ENCODE measurements around the gene UAP1L1.
A peak's percentile ranks its signal among the peaks of the same experiment; 100 is the strongest.

Gene UAP1L1

DNA sequence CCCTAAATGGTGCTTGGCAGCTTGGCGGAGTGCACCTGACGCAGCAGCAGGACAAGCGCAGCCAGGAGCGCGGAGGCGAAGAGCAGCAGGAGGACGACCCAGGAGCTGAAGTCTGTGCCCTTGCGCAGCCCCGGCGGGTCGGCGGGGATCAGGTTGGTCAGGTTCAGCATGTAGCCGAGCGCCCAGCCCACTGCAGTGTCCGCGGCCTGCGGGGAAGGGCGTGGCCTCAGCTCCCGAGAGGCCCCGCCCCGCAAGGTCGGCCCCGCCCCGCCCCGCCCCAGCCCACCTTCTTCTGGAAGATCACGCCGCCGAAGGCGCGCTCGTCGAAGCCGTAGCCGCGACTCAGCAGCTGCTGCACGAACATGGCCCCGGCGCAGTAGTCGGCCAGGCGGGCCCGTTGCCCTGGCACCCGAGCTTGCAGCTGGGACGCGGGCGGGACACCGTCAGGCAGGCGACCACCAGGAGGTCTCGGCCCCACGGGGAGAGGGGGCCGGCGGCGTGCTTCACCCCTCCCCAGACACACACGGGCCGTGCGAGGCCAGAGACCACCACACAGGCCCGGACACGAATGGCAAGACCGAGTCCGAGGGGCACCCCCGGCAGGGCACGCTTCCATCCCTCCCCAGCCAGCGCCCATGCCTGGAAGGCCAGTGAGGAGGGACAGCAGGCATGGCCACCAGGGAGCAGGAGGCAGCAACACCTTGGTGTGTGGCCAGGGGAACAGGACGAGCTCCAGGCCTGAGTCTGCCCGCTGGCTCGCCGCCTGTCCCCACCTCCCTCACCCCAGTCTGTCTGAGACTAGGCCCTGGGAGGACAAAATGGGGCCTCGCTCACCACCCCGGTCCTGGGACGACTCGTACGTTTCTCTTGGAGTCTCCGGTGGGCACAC is 28.4 kb upstream of the UAP1L1 start:
- TF ChIP-seq, protein P1, sequence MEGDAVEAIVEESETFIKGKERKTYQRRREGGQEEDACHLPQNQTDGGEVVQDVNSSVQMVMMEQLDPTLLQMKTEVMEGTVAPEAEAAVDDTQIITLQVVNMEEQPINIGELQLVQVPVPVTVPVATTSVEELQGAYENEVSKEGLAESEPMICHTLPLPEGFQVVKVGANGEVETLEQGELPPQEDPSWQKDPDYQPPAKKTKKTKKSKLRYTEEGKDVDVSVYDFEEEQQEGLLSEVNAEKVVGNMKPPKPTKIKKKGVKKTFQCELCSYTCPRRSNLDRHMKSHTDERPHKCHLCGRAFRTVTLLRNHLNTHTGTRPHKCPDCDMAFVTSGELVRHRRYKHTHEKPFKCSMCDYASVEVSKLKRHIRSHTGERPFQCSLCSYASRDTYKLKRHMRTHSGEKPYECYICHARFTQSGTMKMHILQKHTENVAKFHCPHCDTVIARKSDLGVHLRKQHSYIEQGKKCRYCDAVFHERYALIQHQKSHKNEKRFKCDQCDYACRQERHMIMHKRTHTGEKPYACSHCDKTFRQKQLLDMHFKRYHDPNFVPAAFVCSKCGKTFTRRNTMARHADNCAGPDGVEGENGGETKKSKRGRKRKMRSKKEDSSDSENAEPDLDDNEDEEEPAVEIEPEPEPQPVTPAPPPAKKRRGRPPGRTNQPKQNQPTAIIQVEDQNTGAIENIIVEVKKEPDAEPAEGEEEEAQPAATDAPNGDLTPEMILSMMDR (conservative IDR thresholded peaks at IDR 0.05; ENCODE audit: low read depth, low read length): no peak
- no peak overlapping the region for H3K27ac ChIP-seq
- no peaks in the 10 kb centered on the region for H3K4me1 ChIP-seq (ENCODE audit: low read depth, poor library complexity, severe bottlenecking)
- H3K36me3 ChIP-seq (ENCODE audit: insufficient read depth): no peaks in the 10 kb centered on the region
- no peak overlapping the region for H3K9ac ChIP-seq
- no peaks in the 10 kb centered on the region for H3K79me2 ChIP-seq (ENCODE audit: insufficient read depth, low read depth)
- no peak overlapping the region for H3K4me3 ChIP-seq (IDR thresholded peaks at IDR 0.05; ENCODE audit: insufficient read depth, low read depth, low read length)
- no peak overlapping the region for H3K4me2 ChIP-seq
- no peak overlapping the region for H2AFZ ChIP-seq (ENCODE audit: low read depth)
- peaks cover 83% of the 10 kb centered on the region for H3K27me3 ChIP-seq (ENCODE audit: insufficient read depth, low read depth)
- H4K20me1 ChIP-seq (ENCODE audit: insufficient read depth): no peaks in the 10 kb centered on the region

DNA sequence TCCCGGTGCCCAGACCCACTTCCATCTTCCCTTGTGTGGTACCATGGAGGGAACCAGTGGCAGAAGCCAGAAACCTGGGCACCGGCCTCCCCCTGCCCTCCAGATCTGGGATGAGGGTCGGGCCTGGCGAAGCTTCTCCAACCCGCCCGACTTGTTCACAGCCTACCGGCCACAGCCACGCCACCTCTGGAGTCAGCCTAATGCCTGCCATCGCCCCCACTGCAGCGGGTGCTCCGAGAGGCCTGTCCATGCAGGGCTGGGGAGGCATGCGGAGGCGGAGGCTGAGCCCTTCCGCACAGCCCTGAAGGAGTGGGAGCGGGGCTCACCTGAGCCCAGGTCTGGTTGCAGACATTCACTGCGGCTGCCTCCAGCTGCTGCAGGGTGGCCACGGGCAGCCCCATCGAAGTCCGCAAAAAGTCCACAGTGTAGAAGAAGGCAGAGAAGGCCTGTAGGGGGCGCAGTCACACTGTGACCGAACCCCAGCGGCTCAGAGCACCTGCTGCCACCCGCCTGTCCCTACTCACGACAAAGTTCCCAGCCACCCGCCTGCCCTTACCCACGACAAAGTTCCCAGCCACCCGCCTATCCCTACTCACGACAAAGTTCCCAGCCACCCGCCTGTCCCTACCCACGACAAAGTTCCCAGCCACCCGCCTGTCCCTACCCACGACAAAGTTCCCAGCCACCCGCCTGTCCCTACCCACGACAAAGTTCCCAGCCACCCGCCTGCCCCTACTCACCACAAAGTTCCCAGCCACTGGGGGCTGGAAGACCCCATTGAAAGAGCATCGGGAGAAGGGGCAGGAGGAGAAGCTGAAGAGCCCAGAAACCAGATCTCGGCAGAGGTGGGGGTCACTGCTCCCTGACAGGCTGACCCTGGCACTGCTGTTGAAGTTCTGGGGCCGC is 27.5 kb upstream of the UAP1L1 start:
- TF ChIP-seq, protein P1 (conservative IDR thresholded peaks at IDR 0.05; ENCODE audit: low read depth, low read length): 0 out of 2 replicates have a peak, but pooled peaks have one; percentile 17
- Histone ChIP-seq H3K4me3 (IDR thresholded peaks at IDR 0.05; ENCODE audit: insufficient read depth, low read depth, low read length) (no peak overlapping the region), H3K36me3 (ENCODE audit: insufficient read depth) (no peaks in the 10 kb centered on the region), H3K4me1 (ENCODE audit: low read depth, poor library complexity, severe bottlenecking) (no peaks in the 10 kb centered on the region), H3K27ac (no peak overlapping the region), H3K27me3 (ENCODE audit: insufficient read depth, low read depth) (peaks cover 84% of the 10 kb centered on the region), H4K20me1 (ENCODE audit: insufficient read depth) (no peaks in the 10 kb centered on the region), H3K9ac (no peak overlapping the region), H3K4me2 (no peak overlapping the region), H3K79me2 (ENCODE audit: insufficient read depth, low read depth) (no peaks in the 10 kb centered on the region), H2AFZ (ENCODE audit: low read depth) (no peak overlapping the region)

DNA sequence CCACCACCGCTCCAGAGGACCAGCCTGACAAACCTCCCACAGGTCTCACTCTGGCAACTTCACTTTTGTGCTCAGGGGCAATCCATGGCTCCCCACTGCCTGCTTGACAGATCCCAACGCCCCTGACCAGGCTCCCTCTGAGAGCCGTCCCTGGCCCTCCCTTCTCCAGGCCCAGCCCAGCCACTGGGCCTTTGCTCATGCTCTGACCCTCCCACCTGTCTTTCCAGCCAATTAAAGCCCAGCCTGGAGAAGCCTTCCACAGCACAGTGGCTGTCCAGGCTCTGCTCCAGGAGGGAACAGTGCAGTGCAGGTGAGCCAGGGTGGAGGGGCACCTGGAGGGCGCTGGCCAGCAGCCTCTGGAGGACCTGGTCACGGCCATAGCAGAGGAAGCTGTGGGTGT is 26.7 kb upstream of the UAP1L1 start:
- Histone ChIP-seq H2AFZ (ENCODE audit: low read depth) (no peak overlapping the region), H3K4me1 (ENCODE audit: low read depth, poor library complexity, severe bottlenecking) (no peaks in the 10 kb centered on the region), H3K4me2 (no peak overlapping the region), H3K9ac (no peak overlapping the region), H4K20me1 (ENCODE audit: insufficient read depth) (no peaks in the 10 kb centered on the region), H3K79me2 (ENCODE audit: insufficient read depth, low read depth) (no peaks in the 10 kb centered on the region), H3K27me3 (ENCODE audit: insufficient read depth, low read depth) (peaks cover 85% of the 10 kb centered on the region), H3K36me3 (ENCODE audit: insufficient read depth) (no peaks in the 10 kb centered on the region), H3K27ac (no peak overlapping the region), H3K4me3 (IDR thresholded peaks at IDR 0.05; ENCODE audit: insufficient read depth, low read depth, low read length) (no peak overlapping the region)
- TF ChIP-seq, protein P1 (conservative IDR thresholded peaks at IDR 0.05; ENCODE audit: low read depth, low read length): no peak

DNA sequence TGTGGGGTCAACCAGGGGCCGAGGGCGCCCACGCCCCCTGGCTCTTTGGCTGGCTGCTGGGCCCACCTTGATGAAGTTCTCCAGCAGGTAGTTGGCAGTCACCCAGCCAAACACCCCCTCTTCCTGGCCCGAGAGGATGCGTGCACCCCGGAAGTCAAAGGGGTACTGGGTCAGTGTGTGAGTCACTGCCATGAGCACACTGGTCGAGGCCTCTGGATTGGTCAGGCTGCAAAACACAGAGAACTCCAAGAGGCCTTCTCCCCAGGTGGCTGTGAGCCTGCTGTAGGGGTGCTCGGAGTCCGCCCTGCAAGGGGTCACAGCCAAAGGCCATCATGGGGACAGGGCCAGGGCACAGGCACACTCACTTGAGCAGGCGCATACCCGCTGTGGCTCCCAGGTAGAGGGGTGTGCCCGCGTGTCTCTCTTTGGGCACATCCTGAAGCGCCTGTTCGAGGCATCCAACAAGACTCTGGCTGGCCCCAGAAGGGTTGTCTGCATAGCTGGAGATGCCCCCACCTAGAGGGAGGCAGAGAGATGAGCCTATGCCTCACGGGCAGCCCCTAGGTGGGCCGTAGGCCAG is 26.1 kb upstream of the UAP1L1 start:
- Histone ChIP-seq H3K4me2 (no peak overlapping the region), H3K27me3 (ENCODE audit: insufficient read depth, low read depth) (peaks cover 87% of the 10 kb centered on the region), H3K36me3 (ENCODE audit: insufficient read depth) (no peaks in the 10 kb centered on the region), H3K27ac (no peak overlapping the region), H3K4me1 (ENCODE audit: low read depth, poor library complexity, severe bottlenecking) (no peaks in the 10 kb centered on the region), H2AFZ (ENCODE audit: low read depth) (no peak overlapping the region), H3K9ac (no peak overlapping the region), H3K79me2 (ENCODE audit: insufficient read depth, low read depth) (no peaks in the 10 kb centered on the region), H4K20me1 (ENCODE audit: insufficient read depth) (no peaks in the 10 kb centered on the region), H3K4me3 (IDR thresholded peaks at IDR 0.05; ENCODE audit: insufficient read depth, low read depth, low read length) (no peak overlapping the region)
- TF ChIP-seq, protein P1 (conservative IDR thresholded peaks at IDR 0.05; ENCODE audit: low read depth, low read length): no peak

All from KMS-11 (cell line).